Endodermal cell (in vitro differentiated cells): ENCODE results near the gene TSHZ3. TPM values are rescaled to one million over a fixed set of nuclear protein-coding genes. Genes with fewer than 3 reads are reported as not detected.

Experiments
- DNase-seq: peaks from one replicate; pipeline ENCODE4 v3.0.0-alpha.2; 2017
- H3K27ac ChIP-seq: 2 replicates; pipeline ENCODE4 v1.5.1; 2013; ENCODE audit warnings: mild to moderate bottlenecking, low read depth, low read length, moderate library complexity
- H3K27me3 ChIP-seq: 2 replicates; pipeline ENCODE4 v1.6.1; 2013; ENCODE audit warnings: mild to moderate bottlenecking, low read length, moderate library complexity; ENCODE audit not compliant: insufficient read depth, control insufficient read depth, poor library complexity, severe bottlenecking
- H3K36me3 ChIP-seq: 2 replicates; pipeline ENCODE4 v1.7.0; 2013; ENCODE audit warnings: mild to moderate bottlenecking, low read length, moderate library complexity; ENCODE audit not compliant: control insufficient read depth, insufficient read depth
- H3K4me1 ChIP-seq: one replicate; pipeline ENCODE4 v1.7.0; 2013; ENCODE audit warnings: low read length; ENCODE audit not compliant: control insufficient read depth, insufficient read depth
- H3K4me3 ChIP-seq: 2 replicates; pipeline ENCODE4 v1.5.1; 2013; ENCODE audit warnings: mild to moderate bottlenecking, low read length, moderate library complexity
- H3K9ac ChIP-seq: 2 replicates; pipeline ENCODE4 v1.6.1; 2013; ENCODE audit warnings: mild to moderate bottlenecking, low read length, moderate library complexity; ENCODE audit not compliant: poor library complexity, severe bottlenecking; ENCODE audit errors: extremely low read depth
- H3K9me3 ChIP-seq: 2 replicates; pipeline ENCODE4 v1.6.1; 2013; ENCODE audit warnings: mild to moderate bottlenecking, low read length, moderate library complexity; ENCODE audit not compliant: control insufficient read depth
- H3K27ac Mint-ChIP-seq: 2 replicates; pipeline ENCODE4 v1.8.0; 2020; ENCODE audit warnings: mixed read lengths
- H3K27me3 Mint-ChIP-seq: 2 replicates; pipeline ENCODE4 v1.8.0; 2021; ENCODE audit warnings: mild to moderate bottlenecking, mixed read lengths; ENCODE audit not compliant: insufficient read depth
- H3K36me3 Mint-ChIP-seq: 2 replicates; pipeline ENCODE4 v1.8.0; 2020; ENCODE audit warnings: low read depth, mixed read lengths
- H3K4me1 Mint-ChIP-seq: 2 replicates; pipeline ENCODE4 v1.8.0; 2020; ENCODE audit warnings: mixed read lengths
- H3K4me3 Mint-ChIP-seq: 2 replicates; pipeline ENCODE4 v1.8.0; 2020; ENCODE audit warnings: mild to moderate bottlenecking, moderate library complexity, mixed read lengths
- H3K9me3 Mint-ChIP-seq: 2 replicates; pipeline ENCODE4 v1.8.0; 2020; ENCODE audit warnings: mild to moderate bottlenecking, mixed read lengths
- WGBS, 2 experiments: methylation state at CpG; one replicate each; pipeline versions ENCODE4 v1.1.5 to v1.1.7; 2013; ENCODE audit warnings: missing lambda C conversion rate in 2 of 2, mixed read lengths in 1 of 2; ENCODE audit not compliant: insufficient coverage in 1 of 2, insufficient read length in 1 of 2; 5-methylcytosine and 5-hydroxymethylcytosine counted together
- total RNA-seq, 2 donors: library from RNA; stranded (reverse); fragmentation: NEBNext Ultra II Directional in 1 of 2; extraction: Animal tissue kit (Norgen Biotek cat#: 25700) in 1 of 2; gene quantifications; 2 replicates in 1 of 2; 3 replicates in 1 of 2; pipeline ENCODE4 v1.2.1, GENCODE V29; 2021
- TF ChIP-seq, protein P1 (sequence below): fragments of 200-600 bp; sonication (generic); conservative IDR thresholded peaks from 2 replicates; pipeline ENCODE4 v1.5.0; 2021; ENCODE audit warnings: antibody characterized with exemption, mild to moderate bottlenecking

TSHZ3 gene
- total RNA-seq, 2 donors from 2014 or later: 0.84 to 2.1 TPM

DNA sequence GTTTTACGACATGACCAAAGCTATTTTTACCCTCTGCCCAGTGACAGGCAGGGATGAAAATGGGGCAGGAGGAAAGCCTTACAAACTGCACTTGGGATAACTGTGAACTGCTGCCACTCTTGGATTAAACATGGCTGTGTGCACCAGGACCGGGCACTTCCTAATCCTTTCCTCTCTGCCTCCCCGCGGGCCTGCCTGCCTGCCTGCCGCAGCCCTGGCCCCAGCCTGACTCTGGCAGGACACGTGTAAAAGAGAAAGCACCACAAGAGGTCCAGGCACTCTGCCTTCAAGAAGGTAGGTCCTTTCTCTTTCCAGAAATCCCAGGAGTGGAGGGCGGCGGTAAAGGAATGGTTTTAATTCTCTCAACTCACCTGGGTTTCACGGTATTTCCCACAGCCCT, 4.8 kb downstream of the TSHZ3 start:
- no peaks in the 10 kb centered on the region for H3K4me1 ChIP-seq
- TF ChIP-seq, protein P1, sequence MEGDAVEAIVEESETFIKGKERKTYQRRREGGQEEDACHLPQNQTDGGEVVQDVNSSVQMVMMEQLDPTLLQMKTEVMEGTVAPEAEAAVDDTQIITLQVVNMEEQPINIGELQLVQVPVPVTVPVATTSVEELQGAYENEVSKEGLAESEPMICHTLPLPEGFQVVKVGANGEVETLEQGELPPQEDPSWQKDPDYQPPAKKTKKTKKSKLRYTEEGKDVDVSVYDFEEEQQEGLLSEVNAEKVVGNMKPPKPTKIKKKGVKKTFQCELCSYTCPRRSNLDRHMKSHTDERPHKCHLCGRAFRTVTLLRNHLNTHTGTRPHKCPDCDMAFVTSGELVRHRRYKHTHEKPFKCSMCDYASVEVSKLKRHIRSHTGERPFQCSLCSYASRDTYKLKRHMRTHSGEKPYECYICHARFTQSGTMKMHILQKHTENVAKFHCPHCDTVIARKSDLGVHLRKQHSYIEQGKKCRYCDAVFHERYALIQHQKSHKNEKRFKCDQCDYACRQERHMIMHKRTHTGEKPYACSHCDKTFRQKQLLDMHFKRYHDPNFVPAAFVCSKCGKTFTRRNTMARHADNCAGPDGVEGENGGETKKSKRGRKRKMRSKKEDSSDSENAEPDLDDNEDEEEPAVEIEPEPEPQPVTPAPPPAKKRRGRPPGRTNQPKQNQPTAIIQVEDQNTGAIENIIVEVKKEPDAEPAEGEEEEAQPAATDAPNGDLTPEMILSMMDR: no peak
- Mint-ChIP-seq H3K4me1 (peaks cover 20% of the 10 kb centered on the region), H3K4me3 (no peak overlapping the region), H3K27ac (no peak overlapping the region), H3K9me3 (no peaks in the 10 kb centered on the region), H3K27me3 (peaks cover 43% of the 10 kb centered on the region), H3K36me3 (no peaks in the 10 kb centered on the region)
- no peak overlapping the region for H3K27ac ChIP-seq
- H3K9me3 ChIP-seq: no peaks in the 10 kb centered on the region
- H3K36me3 ChIP-seq: no peaks in the 10 kb centered on the region
- 54 to 62% methylated on average over 6 to 9 of the region's 9 CpGs for WGBS, 2 experiments
- DNase-seq: peak; percentile 61
- H3K27me3 ChIP-seq: peaks cover 51% of the 10 kb centered on the region
- no peak overlapping the region for H3K9ac ChIP-seq
- H3K4me3 ChIP-seq: no peak overlapping the region

DNA sequence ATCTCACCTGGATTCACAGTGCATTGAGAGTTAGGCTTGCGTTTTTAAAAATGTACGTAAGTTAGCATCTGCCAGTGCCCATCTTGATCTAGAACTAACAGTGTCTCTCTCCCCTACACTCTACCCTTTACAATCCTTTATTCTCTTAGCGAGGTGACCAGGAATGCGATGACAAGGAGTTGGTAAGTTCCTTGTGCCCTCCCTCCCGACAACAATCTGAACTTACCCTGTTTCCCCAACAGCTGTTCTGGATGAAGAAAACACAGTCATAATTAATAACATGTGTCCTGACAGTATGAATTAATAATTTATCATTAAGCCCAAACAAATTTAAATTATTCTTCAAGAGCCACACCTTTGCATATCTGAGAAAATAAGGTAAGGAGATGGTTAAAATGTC, 6.3 kb downstream of the TSHZ3 start:
- TF ChIP-seq, protein P1: no peak
- Mint-ChIP-seq H3K4me3 (no peak overlapping the region), H3K27me3 (peaks cover 32% of the 10 kb centered on the region), H3K27ac (no peak overlapping the region), H3K4me1 (peaks cover 25% of the 10 kb centered on the region), H3K9me3 (no peaks in the 10 kb centered on the region), H3K36me3 (no peaks in the 10 kb centered on the region)
- Histone ChIP-seq H3K9me3 (no peaks in the 10 kb centered on the region), H3K27ac (no peak overlapping the region), H3K27me3 (peaks cover 38% of the 10 kb centered on the region), H3K9ac (no peak overlapping the region), H3K36me3 (no peaks in the 10 kb centered on the region), H3K4me1 (peaks cover 2% of the 10 kb centered on the region), H3K4me3 (no peak overlapping the region)
- WGBS, 2 experiments: 82 to 100% methylated on average over 2 to 5 of the region's 5 CpGs
- no peak for DNase-seq

DNA sequence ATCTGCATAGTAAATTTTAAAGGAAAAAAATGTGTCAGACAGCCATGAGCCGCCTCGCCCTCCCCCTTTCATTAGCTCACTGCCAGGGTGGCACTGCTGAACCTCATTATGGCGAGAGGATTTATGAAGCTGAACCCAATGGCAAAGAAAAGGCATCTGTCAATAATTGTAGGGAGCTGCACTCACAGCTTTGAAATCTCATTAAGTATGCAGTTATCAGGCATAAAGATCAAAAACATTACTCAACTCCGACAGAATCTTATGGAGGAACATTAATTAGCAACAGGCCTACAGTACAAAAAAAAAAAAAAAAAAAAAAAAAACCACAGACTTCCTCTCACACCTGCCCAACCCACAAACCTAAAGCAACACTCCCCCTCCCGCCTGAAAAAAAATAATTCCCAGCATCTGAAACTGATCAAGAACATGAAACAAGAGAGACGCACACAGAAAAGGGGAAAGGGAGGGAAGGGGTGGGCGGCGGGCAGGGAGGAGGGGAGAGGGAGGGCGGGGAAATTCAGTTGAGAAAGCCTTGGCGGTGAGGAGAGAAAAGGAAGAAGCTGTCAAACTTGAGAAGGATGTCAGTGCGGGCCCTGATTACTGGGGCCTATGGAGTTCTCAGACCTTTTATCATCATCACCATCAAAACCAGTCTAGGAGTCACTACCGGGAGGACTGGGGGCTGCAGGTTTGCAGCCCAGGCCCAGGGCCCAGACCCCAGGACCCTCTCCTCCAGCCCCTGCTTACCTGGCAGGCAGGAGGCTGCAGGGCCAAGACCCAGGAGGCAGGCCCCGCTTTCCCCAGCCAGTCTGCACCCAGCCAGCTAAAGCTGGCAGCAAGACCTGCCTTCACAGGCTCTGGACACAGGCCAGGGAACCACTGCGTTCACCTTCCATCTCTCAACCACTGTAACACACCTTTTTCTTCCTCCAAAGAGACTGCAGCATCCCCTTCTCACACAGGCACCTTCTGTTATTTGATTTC, 8.9 kb downstream of the TSHZ3 start:
- H3K4me1 Mint-ChIP-seq: peaks cover 21% of the 10 kb centered on the region
- H3K4me1 ChIP-seq: peaks cover 2% of the 10 kb centered on the region
- no peak overlapping the region for H3K4me3 Mint-ChIP-seq
- no peaks in the 10 kb centered on the region for H3K9me3 Mint-ChIP-seq
- no peak overlapping the region for H3K9ac ChIP-seq
- no peak for DNase-seq
- H3K4me3 ChIP-seq: no peak overlapping the region
- peaks cover 13% of the 10 kb centered on the region for H3K27me3 ChIP-seq
- H3K9me3 ChIP-seq: no peaks in the 10 kb centered on the region
- TF ChIP-seq, protein P1: no peak
- peaks cover 8% of the 10 kb centered on the region for H3K27me3 Mint-ChIP-seq
- peak overlapping the region; percentile 24 for H3K27ac ChIP-seq
- no peak overlapping the region for H3K27ac Mint-ChIP-seq
- 50 to 68% methylated on average over 3 to 13 of the region's 14 CpGs for whole genome bisulfite sequencing, 2 experiments
- H3K36me3 Mint-ChIP-seq: no peaks in the 10 kb centered on the region
- no peaks in the 10 kb centered on the region for H3K36me3 ChIP-seq
